MCF 10A (cell line): ENCODE results near the gene FANCD2. TPM values are rescaled to one million over a fixed set of nuclear protein-coding genes. Genes with fewer than 3 reads are reported as not detected.

Experiments used
- BruUV-seq: library from RNA; stranded (reverse); fragments of 400-500 nt; replicated peaks from 2 replicates; lab custom pipeline; 2021; lab: Mats Ljungman, UMichigan
- CTCF ChIA-PET: fragments of 300-600 bp; sonication (Branson Sonifier 250); formaldehyde crosslinking; extraction: SDS; loops from one replicate; lab custom pipeline; 2021; ENCODE audit warnings: antibody characterized with exemption, inconsistent platforms; lab: Yijun Ruan, JAX
- POLR2A ChIA-PET: fragments of 300-600, 350-650 bp; sonication (Branson Sonifier 250); formaldehyde crosslinking; extraction: SDS; loops from one replicate; lab custom pipeline; 2020; ENCODE audit warnings: antibody characterized with exemption, inconsistent platforms; lab: Yijun Ruan, JAX
- DNase-seq: peaks from one replicate; pipeline ENCODE4 v3.0.0-alpha.2; 2018; ENCODE audit not compliant: unreplicated experiment
- H3K27ac Mint-ChIP-seq: one replicate; pipeline ENCODE4 v1.8.0; 2022; ENCODE audit warnings: mild to moderate bottlenecking, low read depth, mixed read lengths; ENCODE audit not compliant: unreplicated experiment
- H3K27me3 Mint-ChIP-seq: one replicate; pipeline ENCODE4 v1.8.0; 2022; ENCODE audit warnings: mixed read lengths; ENCODE audit not compliant: insufficient read depth, unreplicated experiment
- H3K36me3 Mint-ChIP-seq: one replicate; pipeline ENCODE4 v1.8.0; 2022; ENCODE audit warnings: mild to moderate bottlenecking, moderate library complexity, mixed read lengths; ENCODE audit not compliant: insufficient read depth, unreplicated experiment
- H3K4me1 Mint-ChIP-seq: one replicate; pipeline ENCODE4 v1.8.0; 2022; ENCODE audit warnings: mixed read lengths; ENCODE audit not compliant: insufficient read depth, unreplicated experiment
- H3K4me3 Mint-ChIP-seq: one replicate; pipeline ENCODE4 v1.8.0; 2022; ENCODE audit warnings: mild to moderate bottlenecking, moderate library complexity, mixed read lengths; ENCODE audit not compliant: unreplicated experiment
- H3K9me3 Mint-ChIP-seq: one replicate; pipeline ENCODE4 v1.8.0; 2022; ENCODE audit warnings: mixed read lengths; ENCODE audit not compliant: unreplicated experiment
- intact Hi-C: fragments of 100-400 bp; cut with micrococcal nuclease; formaldehyde crosslinking; loops from 2 replicates; pipeline ENCODE4 v1.14.1; 2022
- total RNA-seq: library from RNA; stranded (reverse); gene quantifications from 2 replicates; pipeline ENCODE4 v1.2.3, GENCODE V29; 2022
- TF ChIP-seq, protein P1 (sequence below): fragments of 200-600 bp; IDR thresholded peaks from one replicate; pipeline ENCODE4 v1.8.0; 2022; ENCODE audit warnings: antibody characterized with exemption, mild to moderate bottlenecking; ENCODE audit not compliant: unreplicated experiment

The FANCD2 gene
- total RNA-seq, 1 experiment from 2014 or later = 24.6 TPM

DNA sequence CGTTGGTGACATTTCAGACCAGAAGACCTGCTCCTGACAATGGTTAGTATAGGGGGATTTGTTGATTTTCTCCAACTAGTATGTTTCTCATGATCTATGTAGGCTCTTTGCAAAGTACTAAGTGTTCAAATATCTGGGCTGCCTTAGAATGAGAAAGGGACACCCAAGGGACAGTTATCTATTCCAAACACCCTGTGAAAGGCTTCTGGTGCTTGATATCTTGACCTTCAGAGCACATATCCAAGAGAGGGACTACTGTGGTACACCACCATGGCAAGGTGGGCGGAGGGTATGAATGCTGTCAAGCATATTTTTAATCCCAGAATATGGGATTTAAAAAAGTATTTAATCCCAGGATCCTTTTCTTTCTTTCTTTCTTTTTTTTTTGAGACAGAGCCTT lies 80.7 kb downstream of the FANCD2 start:
- H3K4me3 Mint-ChIP-seq = no peak overlapping the region
- H3K9me3 Mint-ChIP-seq = no peaks in the 10 kb centered on the region
- POLR2A ChIA-PET = no interaction called here
- no TSS peak for BruUV-seq
- intact Hi-C loops = no loop called here
- TF ChIP-seq, protein P1, sequence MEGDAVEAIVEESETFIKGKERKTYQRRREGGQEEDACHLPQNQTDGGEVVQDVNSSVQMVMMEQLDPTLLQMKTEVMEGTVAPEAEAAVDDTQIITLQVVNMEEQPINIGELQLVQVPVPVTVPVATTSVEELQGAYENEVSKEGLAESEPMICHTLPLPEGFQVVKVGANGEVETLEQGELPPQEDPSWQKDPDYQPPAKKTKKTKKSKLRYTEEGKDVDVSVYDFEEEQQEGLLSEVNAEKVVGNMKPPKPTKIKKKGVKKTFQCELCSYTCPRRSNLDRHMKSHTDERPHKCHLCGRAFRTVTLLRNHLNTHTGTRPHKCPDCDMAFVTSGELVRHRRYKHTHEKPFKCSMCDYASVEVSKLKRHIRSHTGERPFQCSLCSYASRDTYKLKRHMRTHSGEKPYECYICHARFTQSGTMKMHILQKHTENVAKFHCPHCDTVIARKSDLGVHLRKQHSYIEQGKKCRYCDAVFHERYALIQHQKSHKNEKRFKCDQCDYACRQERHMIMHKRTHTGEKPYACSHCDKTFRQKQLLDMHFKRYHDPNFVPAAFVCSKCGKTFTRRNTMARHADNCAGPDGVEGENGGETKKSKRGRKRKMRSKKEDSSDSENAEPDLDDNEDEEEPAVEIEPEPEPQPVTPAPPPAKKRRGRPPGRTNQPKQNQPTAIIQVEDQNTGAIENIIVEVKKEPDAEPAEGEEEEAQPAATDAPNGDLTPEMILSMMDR = no peak
- no peaks in the 10 kb centered on the region for H3K4me1 Mint-ChIP-seq
- peaks cover 4% of the 10 kb centered on the region for H3K36me3 Mint-ChIP-seq
- H3K27ac Mint-ChIP-seq = no peak overlapping the region
- DNase-seq = no peak
- CTCF ChIA-PET = interaction anchor here (0.6 kb wide), 1 partner anchor 28 kb away, joined by 4 read pairs; no protein-coding TSS in a partner anchor
- no peaks in the 10 kb centered on the region for H3K27me3 Mint-ChIP-seq

GRCh38 chr3:10108091-10108490 lies 81.9 kb downstream of the FANCD2 start, which contains the start of gene FANCD2OS:
FANCD2OS (minus strand) TSS chr3:10108255; CDS start chr3:10104774, 3,481 bp downstream.
- no TSS peak for BruUV-seq
- intact Hi-C loops = no loop called here
- TF ChIP-seq, protein P1 = no peak
- POLR2A ChIA-PET = no interaction called here
- Mint-ChIP-seq H3K4me1 (no peaks in the 10 kb centered on the region), H3K27ac (no peak within 1 kb of the TSS), H3K4me3 (no peak within 1 kb of the TSS), H3K9me3 (no peaks in the 10 kb centered on the region), H3K36me3 (no peaks in the 10 kb centered on the region), H3K27me3 (no peaks in the 10 kb centered on the region)
- DNase-seq = no peak
- CTCF ChIA-PET = no interaction called here

DNA sequence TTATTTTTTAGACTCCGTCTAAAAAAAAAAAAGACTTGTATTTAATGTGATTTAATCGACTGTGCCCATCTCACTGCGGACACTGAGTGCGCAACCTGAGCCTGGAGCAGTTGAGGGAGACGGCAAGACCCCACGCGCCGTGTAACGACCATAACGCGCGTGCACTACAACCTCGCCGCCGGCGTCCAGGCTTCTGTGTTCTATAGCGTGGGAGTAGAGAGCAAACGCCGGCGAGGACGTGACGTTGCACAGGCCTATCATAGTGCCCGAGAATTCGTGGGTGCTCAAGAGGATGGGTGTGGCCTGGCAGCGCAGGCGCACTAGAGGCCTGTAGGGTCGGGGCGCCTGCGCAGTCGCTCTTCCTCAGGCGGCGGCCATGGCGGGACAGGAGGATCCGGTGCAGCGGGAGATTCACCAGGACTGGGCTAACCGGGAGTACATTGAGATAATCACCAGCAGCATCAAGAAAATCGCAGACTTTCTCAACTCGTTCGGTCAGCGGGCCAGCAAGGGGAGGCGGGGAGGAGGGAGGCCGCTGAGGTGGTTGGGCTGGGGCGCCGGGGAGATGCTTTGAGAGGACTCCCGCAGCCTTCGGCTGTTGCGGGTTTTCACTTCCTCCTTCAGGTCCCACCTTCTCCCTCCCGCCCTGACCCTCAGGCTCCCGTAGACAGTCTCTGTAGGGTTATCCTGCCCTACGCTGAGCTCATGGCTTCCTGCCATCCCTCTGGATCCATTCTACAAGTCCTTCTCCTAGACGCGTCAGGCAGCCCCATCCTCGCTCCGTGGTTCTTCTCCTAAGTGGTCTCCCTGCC lies 89.3 kb downstream of the FANCD2 start, which contains the start of gene BRK1:
Gene BRK1 (plus strand): TSS at position 350 of the 812 bp plus-strand sequence. CDS start 27 bp downstream, at position 377.
- intact Hi-C loops = loop anchor here (1.0 kb wide), 1 partner anchor 110 kb away; no protein-coding TSS in a partner anchor
- no peaks in the 10 kb centered on the region for H3K27me3 Mint-ChIP-seq
- CTCF ChIA-PET = interaction anchor here (0.7 to 0.9 kb wide), 5 partner anchors 11 to 416 kb away, joined by 3 to 5 read pairs (median 3); partner anchors contain the start of gene IL17RC
- TF ChIP-seq, protein P1 = no peak
- peak within 1 kb of the TSS; percentile 94 for H3K27ac Mint-ChIP-seq
- DNase-seq = peak; percentile 97
- H3K9me3 Mint-ChIP-seq = no peaks in the 10 kb centered on the region
- peaks cover 7% of the 10 kb centered on the region for H3K4me1 Mint-ChIP-seq
- POLR2A ChIA-PET = interaction anchor here (0.6 to 2.1 kb wide), 17 partner anchors 14 to 177 kb away, joined by 3 to 10 read pairs (median 4); partner anchors contain the start of genes EMC3, GHRL, TATDN2 and VHL
- H3K4me3 Mint-ChIP-seq = peak within 1 kb of the TSS; percentile 94
- peaks cover 18% of the 10 kb centered on the region for H3K36me3 Mint-ChIP-seq
- no TSS peak for BruUV-seq

- Mint-ChIP-seq H3K27ac (peak overlapping the region; percentile 94), H3K9me3 (no peaks in the 10 kb centered on the region), H3K4me3 (peak overlapping the region; percentile 94), H3K4me1 (peaks cover 7% of the 10 kb centered on the region), H3K27me3 (no peaks in the 10 kb centered on the region), H3K36me3 (peaks cover 24% of the 10 kb centered on the region)
- ChIA-PET POLR2A (interaction anchor here (0.6 to 2.1 kb wide), 9 partner anchors 26 to 132 kb away, joined by 3 to 10 read pairs (median 4); partner anchors contain the start of genes TATDN2 and VHL), CTCF (interaction anchor here (0.7 to 0.9 kb wide), 3 partner anchors 33 to 199 kb away, joined by 3 read pairs; partner anchors contain the start of gene IL17RC)
- BruUV-seq = no TSS peak
- TF ChIP-seq, protein P1 = no peak
- peak; percentile 23 for DNase-seq
- intact Hi-C loops = no loop called here
Measured at GRCh38 chr3:10116138-10116460, 89.9 kb downstream of the FANCD2 start.
